ENCODE results near the gene TNXB. TPM values are rescaled to one million over a fixed set of nuclear protein-coding genes. Genes with fewer than 3 reads are reported as not detected.
"Not testable (repeated sequence)": the region's sequence is repeated elsewhere in the genome, so short reads cannot be mapped to it uniquely, and the experiment has no call there.

TNXB gene
- total and polyA plus RNA-seq, 5 donors from 2014 or later = 0.15 to 11.2 (median 0.46) TPM; not detected in 2

DNA sequence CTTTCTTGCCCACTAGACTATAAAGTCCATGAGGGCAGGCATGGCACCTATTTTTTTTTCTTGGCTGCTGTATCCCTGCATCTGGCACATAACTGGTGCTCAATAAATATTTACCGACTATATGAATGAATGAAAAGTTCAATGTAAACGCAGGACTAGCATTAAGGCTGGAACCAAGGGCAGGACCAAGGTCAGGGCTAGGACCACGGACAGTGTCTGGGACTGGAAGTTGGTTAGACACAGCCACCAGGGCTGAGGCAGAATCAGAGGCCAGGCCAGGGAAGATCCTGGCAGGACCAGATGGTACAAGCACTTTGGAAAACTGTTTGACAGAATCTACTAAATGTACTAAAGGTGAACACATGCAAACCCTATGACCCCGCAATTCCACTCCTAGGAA, 3.7 kb downstream of the TNXB start:
- DNase-seq (no peak), ATAC-seq (ENCODE audit: low read depth in 2 of 2) (no peak)
- H3K4me1 ChIP-seq (ENCODE audit: control insufficient read depth, insufficient read depth, low read length, poor library complexity, severe bottlenecking) = peaks cover 5% of the 10 kb centered on the region
- no peak overlapping the region for H3K27ac ChIP-seq (ENCODE audit: insufficient read depth, low read length, poor library complexity, severe bottlenecking)
- no peaks in the 10 kb centered on the region for H3K9me3 ChIP-seq (ENCODE audit: control insufficient read depth in 2 of 2, low read length in 2 of 2)
- H3K27ac Mint-ChIP-seq = no peak overlapping the region
- H3K36me3 ChIP-seq (ENCODE audit: control insufficient read depth, insufficient read depth, low read length) = no peaks in the 10 kb centered on the region
- no peak overlapping the region for H3K4me3 ChIP-seq (ENCODE audit: low read depth, low read length)
- peaks cover 4% of the 10 kb centered on the region for H3K27me3 ChIP-seq (ENCODE audit: control insufficient read depth, insufficient read depth, low read length)
- H3K4me1 Mint-ChIP-seq = peaks cover 0 to 21% (median 0%) of the 10 kb centered on the region in 4 donors
- H3K4me3 Mint-ChIP-seq = no peak overlapping the region
- no peaks in the 10 kb centered on the region for H3K36me3 Mint-ChIP-seq
- H3K27me3 Mint-ChIP-seq = peaks cover 17% of the 10 kb centered on the region
- peaks cover 0 to 1% (median 0%) of the 10 kb centered on the region in 7 donors for H3K9me3 Mint-ChIP-seq

DNA sequence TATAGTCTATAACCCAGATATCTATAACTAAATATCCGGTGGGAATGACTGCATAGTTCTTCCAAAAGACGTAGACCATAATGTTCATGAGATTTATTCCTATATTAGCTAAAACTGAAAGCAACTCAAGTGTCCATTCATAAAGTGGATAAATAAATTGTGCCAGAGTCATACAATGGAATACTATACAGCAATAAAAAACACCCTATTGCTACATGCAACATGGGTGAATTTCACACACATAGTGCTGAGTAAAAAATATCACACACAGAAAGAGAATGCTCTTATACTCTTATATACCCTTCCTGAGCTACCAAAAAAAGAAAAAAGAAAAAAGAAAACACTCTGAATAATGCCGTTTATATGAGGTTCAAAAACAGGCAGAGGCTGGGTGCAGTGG, 6.9 kb downstream of the TNXB start:
- H3K4me1 Mint-ChIP-seq = no peaks in the 10 kb centered on the region
- Histone ChIP-seq H3K27me3 (ENCODE audit: control insufficient read depth, insufficient read depth, low read length) (peaks cover 10% of the 10 kb centered on the region), H3K4me1 (ENCODE audit: control insufficient read depth, insufficient read depth, low read length, poor library complexity, severe bottlenecking) (no peaks in the 10 kb centered on the region), H3K36me3 (ENCODE audit: control insufficient read depth, insufficient read depth, low read length) (no peaks in the 10 kb centered on the region), H3K9me3 (ENCODE audit: control insufficient read depth in 2 of 2, low read length in 2 of 2) (no peaks in the 10 kb centered on the region), H3K4me3 (ENCODE audit: low read depth, low read length) (no peak overlapping the region), H3K27ac (ENCODE audit: insufficient read depth, low read length, poor library complexity, severe bottlenecking) (no peak overlapping the region)
- no peaks in the 10 kb centered on the region for H3K36me3 Mint-ChIP-seq
- ATAC-seq (ENCODE audit: low read depth in 2 of 2) (no peak), DNase-seq (no peak)
- no peaks in the 10 kb centered on the region for H3K9me3 Mint-ChIP-seq
- H3K4me3 Mint-ChIP-seq = no peak overlapping the region
- H3K27ac Mint-ChIP-seq = no peak overlapping the region
- peaks cover 24% of the 10 kb centered on the region for H3K27me3 Mint-ChIP-seq

DNA sequence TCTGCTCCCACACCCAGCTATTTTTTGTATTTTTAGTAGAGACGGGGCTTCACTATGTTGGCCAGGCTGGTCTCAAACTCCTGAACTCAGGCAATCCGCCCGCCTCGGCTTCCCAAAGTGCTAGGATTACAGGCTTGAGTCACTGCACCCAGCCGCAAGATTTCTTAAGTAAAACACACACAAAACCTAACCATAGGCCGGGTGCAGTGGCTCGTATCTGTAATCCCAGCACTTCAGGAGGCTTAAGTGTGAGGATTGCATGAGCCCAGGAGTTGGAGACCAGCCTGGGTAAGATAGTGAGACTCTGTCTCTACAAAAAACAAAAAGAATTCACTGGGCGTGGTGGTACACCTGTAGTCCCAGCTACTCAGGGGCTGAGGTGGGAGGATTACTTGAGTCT, 8.9 kb downstream of the TNXB start:
- not testable (repeated sequence) for H3K27me3 ChIP-seq (ENCODE audit: control insufficient read depth, insufficient read depth, low read length); DNase-seq; H3K9me3 Mint-ChIP-seq

DNA sequence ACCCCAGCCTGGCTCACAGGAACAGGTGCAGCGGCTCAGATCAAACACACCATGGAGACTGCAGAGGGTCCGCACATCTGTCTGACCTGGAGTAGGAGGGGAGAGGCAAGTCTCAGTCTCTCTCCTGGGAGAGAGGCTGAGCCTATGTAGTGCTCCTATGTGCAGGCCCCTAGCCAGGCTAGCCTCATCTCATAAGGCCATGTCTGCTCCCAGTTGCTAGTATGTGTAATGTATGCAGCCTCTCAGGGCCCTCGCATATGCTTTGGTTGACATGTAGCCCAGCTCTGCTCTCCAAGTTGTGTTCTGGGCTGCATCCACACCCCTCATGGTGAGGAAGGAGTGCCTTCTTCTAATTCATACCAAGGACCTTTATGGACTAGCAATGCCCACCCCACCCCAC, 11.8 kb downstream of the TNXB start:
- H3K4me1 Mint-ChIP-seq = peaks cover 0 to 9% (median 0%) of the 10 kb centered on the region in 4 donors
- Histone ChIP-seq H3K27me3 (ENCODE audit: control insufficient read depth, insufficient read depth, low read length) (peaks cover 16% of the 10 kb centered on the region), H3K4me1 (ENCODE audit: control insufficient read depth, insufficient read depth, low read length, poor library complexity, severe bottlenecking) (no peaks in the 10 kb centered on the region), H3K4me3 (ENCODE audit: low read depth, low read length) (no peak overlapping the region), H3K36me3 (ENCODE audit: control insufficient read depth, insufficient read depth, low read length) (no peaks in the 10 kb centered on the region), H3K9me3 (ENCODE audit: control insufficient read depth in 2 of 2, low read length in 2 of 2) (no peaks in the 10 kb centered on the region), H3K27ac (ENCODE audit: insufficient read depth, low read length, poor library complexity, severe bottlenecking) (no peak overlapping the region)
- DNase-seq = no peak
- H3K9me3 Mint-ChIP-seq = no peaks in the 10 kb centered on the region
- no peak for ATAC-seq (ENCODE audit: low read depth in 2 of 2)
- peaks cover 3% of the 10 kb centered on the region for H3K36me3 Mint-ChIP-seq
- no peak overlapping the region for H3K27ac Mint-ChIP-seq
- peaks cover 35% of the 10 kb centered on the region for H3K27me3 Mint-ChIP-seq
- H3K4me3 Mint-ChIP-seq = no peak overlapping the region

More for the DNA sequence above, 8.9 kb downstream of the TNXB start:
- not testable (repeated sequence) for H3K27ac ChIP-seq (ENCODE audit: insufficient read depth, low read length, poor library complexity, severe bottlenecking); H3K36me3 ChIP-seq (ENCODE audit: control insufficient read depth, insufficient read depth, low read length); H3K4me1 ChIP-seq (ENCODE audit: control insufficient read depth, insufficient read depth, low read length, poor library complexity, severe bottlenecking); H3K9me3 ChIP-seq (ENCODE audit: control insufficient read depth in 2 of 2, low read length in 2 of 2); H3K4me3 ChIP-seq (ENCODE audit: low read depth, low read length); ATAC-seq (ENCODE audit: low read depth in 2 of 2); H3K27ac Mint-ChIP-seq; H3K4me3 Mint-ChIP-seq; H3K36me3 Mint-ChIP-seq; H3K4me1 Mint-ChIP-seq
- H3K27me3 Mint-ChIP-seq = peaks cover 23% of the 10 kb centered on the region

- no peak for ATAC-seq (ENCODE audit: low read depth in 2 of 2)
- peaks cover 16% of the 10 kb centered on the region for H3K27me3 ChIP-seq (ENCODE audit: control insufficient read depth, insufficient read depth, low read length)
- no peak overlapping the region for H3K4me3 ChIP-seq (ENCODE audit: low read depth, low read length)
- Mint-ChIP-seq H3K27ac (no peak overlapping the region), H3K4me3 (peak overlapping the region in 2 of 4 donors; percentile 16 to 87), H3K27me3 (peaks cover 35% of the 10 kb centered on the region), H3K36me3 (peaks cover 3% of the 10 kb centered on the region), H3K4me1 (peaks cover 0 to 9% (median 0%) of the 10 kb centered on the region in 4 donors), H3K9me3 (no peaks in the 10 kb centered on the region)
- H3K9me3 ChIP-seq (ENCODE audit: control insufficient read depth in 2 of 2, low read length in 2 of 2) = no peaks in the 10 kb centered on the region
- DNase-seq = no peak
- H3K36me3 ChIP-seq (ENCODE audit: control insufficient read depth, insufficient read depth, low read length) = no peaks in the 10 kb centered on the region
- no peaks in the 10 kb centered on the region for H3K4me1 ChIP-seq (ENCODE audit: control insufficient read depth, insufficient read depth, low read length, poor library complexity, severe bottlenecking)
- no peak overlapping the region for H3K27ac ChIP-seq (ENCODE audit: insufficient read depth, low read length, poor library complexity, severe bottlenecking)
Measured at GRCh38 chr6:32096394-32097258, 12.5 kb downstream of the TNXB start.

GRCh38 chr6:32096087-32096393, 13.1 kb downstream of the TNXB start:
- Histone ChIP-seq H3K4me1 (ENCODE audit: control insufficient read depth, insufficient read depth, low read length, poor library complexity, severe bottlenecking) (no peaks in the 10 kb centered on the region), H3K4me3 (ENCODE audit: low read depth, low read length) (no peak overlapping the region), H3K36me3 (ENCODE audit: control insufficient read depth, insufficient read depth, low read length) (no peaks in the 10 kb centered on the region), H3K9me3 (ENCODE audit: control insufficient read depth in 2 of 2, low read length in 2 of 2) (no peaks in the 10 kb centered on the region), H3K27ac (ENCODE audit: insufficient read depth, low read length, poor library complexity, severe bottlenecking) (no peak overlapping the region), H3K27me3 (ENCODE audit: control insufficient read depth, insufficient read depth, low read length) (peaks cover 16% of the 10 kb centered on the region)
- H3K27me3 Mint-ChIP-seq = peaks cover 36% of the 10 kb centered on the region
- H3K36me3 Mint-ChIP-seq = peaks cover 3% of the 10 kb centered on the region
- H3K27ac Mint-ChIP-seq = no peak overlapping the region
- H3K9me3 Mint-ChIP-seq = no peaks in the 10 kb centered on the region
- peak overlapping the region in 2 of 4 donors; percentile 15 to 16 for H3K4me3 Mint-ChIP-seq
- ATAC-seq (ENCODE audit: low read depth in 2 of 2) (peak in 1 of 2 donors; percentile 25), DNase-seq (no peak)
- peaks cover 0 to 9% (median 0%) of the 10 kb centered on the region in 4 donors for H3K4me1 Mint-ChIP-seq

GRCh38 chr6:32095338-32096086, 13.6 kb downstream of the TNXB start:
- H3K9me3 ChIP-seq (ENCODE audit: control insufficient read depth in 2 of 2, low read length in 2 of 2) = no peaks in the 10 kb centered on the region
- ATAC-seq (ENCODE audit: low read depth in 2 of 2) (no peak), DNase-seq (no peak)
- Mint-ChIP-seq H3K36me3 (peaks cover 3% of the 10 kb centered on the region), H3K27ac (no peak overlapping the region), H3K4me3 (peak overlapping the region in 1 of 4 donors; percentile 16), H3K27me3 (peaks cover 39% of the 10 kb centered on the region), H3K4me1 (peaks cover 0 to 9% (median 0%) of the 10 kb centered on the region in 4 donors), H3K9me3 (no peaks in the 10 kb centered on the region)
- H3K27ac ChIP-seq (ENCODE audit: insufficient read depth, low read length, poor library complexity, severe bottlenecking) = no peak overlapping the region
- H3K27me3 ChIP-seq (ENCODE audit: control insufficient read depth, insufficient read depth, low read length) = peaks cover 16% of the 10 kb centered on the region
- H3K36me3 ChIP-seq (ENCODE audit: control insufficient read depth, insufficient read depth, low read length) = no peaks in the 10 kb centered on the region
- H3K4me3 ChIP-seq (ENCODE audit: low read depth, low read length) = no peak overlapping the region
- no peaks in the 10 kb centered on the region for H3K4me1 ChIP-seq (ENCODE audit: control insufficient read depth, insufficient read depth, low read length, poor library complexity, severe bottlenecking)
